ENCODE results near the gene PLAC8.

GRCh38 chr4:83115000-83115399 lies 471 bp upstream of the PLAC8 start:
- TF ChIP-seq CTCF (IDR thresholded peaks at IDR 0.05; ENCODE audit: low read length) (no peak), EZH2phosphoT487 (IDR thresholded peaks at IDR 0.05; ENCODE audit: low read length) (no peak), EZH2 (optimal IDR thresholded peaks at IDR 0.05; ENCODE audit: low read depth, low read length) (no peak)
